ENCODE measurements around the gene KIAA0825.

DNA sequence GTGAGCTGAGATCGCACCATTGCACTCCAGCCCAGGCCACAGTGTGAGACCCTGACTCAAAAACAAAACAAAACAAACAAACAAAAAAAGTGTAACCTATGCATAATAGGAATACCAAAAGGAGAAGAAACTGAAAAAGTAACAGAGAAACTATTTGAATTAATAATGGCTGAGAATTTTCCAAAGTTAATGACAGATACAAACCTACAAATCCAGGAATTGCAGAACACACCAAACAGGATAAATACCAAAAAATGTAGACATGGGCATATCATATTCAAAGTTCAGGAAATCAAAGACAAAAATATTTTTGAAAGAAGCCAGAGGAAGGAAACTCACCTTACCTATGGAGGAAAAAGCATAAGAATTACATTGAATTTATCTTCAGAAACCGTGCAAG, 493.3 kb downstream of the KIAA0825 start:
- TF ChIP-seq POLR2A (IDR thresholded peaks at IDR 0.05) (no peak), CTCF (IDR thresholded peaks at IDR 0.05) (no peak)
